Stimulated activated naive CD8-positive, alpha-beta T cell treated with anti-CD3 and anti-CD28 coated beads, Interleukin-15, Interleukin-2, amounts not matched to agents 100 U/mL and 50 U/mL, for 24 hours (primary cell): ENCODE results near the gene COG2.
"Not testable (repeated sequence)": the region's sequence is repeated elsewhere in the genome, so short reads cannot be mapped to it uniquely, and the experiment has no call there.

Experiments
- ATAC-seq: fragments of 150-1000 bp; cut with Tn5 transposase; one replicate; pipeline ENCODE4 v1.10.0; 2021
- DNase-seq: peaks from one replicate; pipeline ENCODE4 v3.0.0; 2021

The COG2 gene

DNA sequence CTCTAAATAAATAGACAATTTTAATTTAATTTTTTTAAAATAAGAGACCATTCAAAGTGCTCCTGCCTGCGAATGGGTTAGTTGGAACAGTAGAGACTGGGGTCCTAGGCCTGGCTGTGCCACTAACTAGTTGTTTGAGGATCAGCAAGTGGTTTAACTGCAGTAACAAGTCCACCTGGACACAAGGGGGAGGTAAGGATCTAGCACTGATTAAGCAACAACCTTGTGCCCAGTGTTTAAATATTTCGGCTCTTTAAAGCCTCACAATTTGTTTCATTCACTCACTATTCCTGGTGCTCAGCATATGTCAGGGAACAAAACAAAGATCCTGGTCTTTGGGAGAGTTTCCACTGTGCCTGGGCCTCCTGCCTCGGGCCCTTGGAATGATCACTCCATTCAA lies 73.2 kb downstream of the COG2 start:
- ATAC-seq = no peak
- DNase-seq = no peak

GRCh38 chr1:230716453-230716852 lies 74.2 kb downstream of the COG2 start:
- ATAC-seq, DNase-seq: not testable (repeated sequence)

DNA sequence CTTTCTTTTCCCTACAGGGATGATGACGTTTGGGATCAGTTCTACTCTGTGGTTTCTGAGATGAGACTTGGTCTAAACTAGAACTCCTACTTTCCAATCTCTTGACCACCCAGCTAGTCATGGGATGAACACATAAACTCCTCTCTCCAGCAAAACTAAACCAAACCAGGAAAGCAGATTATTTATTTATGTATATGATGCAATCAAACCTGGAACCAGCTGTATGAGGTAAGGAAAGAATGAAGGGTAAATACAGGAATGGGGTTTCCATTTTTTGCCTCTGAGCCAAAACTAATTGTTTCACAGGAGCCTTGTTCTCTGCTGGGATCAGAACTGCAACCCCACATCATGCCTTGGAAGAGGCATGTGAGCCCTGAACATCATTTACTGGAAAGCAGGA lies 75.0 kb downstream of the COG2 start:
- ATAC-seq (no peak), DNase-seq (no peak)

GRCh38 chr1:230721849-230722522 lies 79.7 kb downstream of the COG2 start:
- ATAC-seq, DNase-seq: not testable (repeated sequence)

DNA sequence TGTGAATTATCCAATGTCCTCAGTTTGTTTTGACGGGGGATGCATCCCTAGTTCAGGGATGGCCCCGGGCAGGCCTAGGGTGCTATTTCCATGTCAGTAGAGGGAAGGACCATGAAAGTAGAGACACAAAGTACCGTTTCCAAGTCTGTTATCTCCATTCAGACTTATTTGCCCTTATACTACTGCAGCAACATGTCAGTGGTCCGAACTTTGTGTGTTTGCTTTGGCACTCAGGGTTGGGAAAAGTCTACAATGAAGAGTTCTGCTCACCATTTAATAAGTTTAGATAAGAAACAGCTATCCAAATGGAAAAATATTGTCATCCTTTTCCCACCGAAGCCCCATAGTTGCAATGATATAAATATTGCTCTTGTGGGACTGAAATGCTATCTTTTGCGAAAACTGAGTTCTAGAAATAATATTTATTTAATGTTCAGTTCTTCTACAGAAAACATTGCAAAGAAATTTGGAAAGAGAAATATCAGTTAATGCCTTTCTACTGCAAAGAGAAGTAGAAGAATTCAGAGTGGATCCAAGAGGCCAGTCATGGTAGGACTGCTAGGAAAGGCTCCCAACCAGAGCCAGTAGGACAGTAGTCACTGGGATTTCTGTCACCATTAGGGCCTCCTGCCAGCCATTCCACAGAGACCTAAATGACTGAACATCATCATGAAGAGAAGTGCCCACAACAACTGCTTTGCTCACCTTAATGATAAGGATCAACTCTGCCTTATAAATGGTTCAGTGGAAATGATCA lies 83.2 kb downstream of the COG2 start:
- ATAC-seq (no peak), DNase-seq (no peak)

- ATAC-seq (no peak), DNase-seq (no peak)
These were observed 86.6 kb downstream of the COG2 start for GRCh38 chr1:230728710-230729392.

GRCh38 chr1:230730977-230731376 lies 88.7 kb downstream of the COG2 start:
- ATAC-seq (no peak), DNase-seq (no peak)

DNA sequence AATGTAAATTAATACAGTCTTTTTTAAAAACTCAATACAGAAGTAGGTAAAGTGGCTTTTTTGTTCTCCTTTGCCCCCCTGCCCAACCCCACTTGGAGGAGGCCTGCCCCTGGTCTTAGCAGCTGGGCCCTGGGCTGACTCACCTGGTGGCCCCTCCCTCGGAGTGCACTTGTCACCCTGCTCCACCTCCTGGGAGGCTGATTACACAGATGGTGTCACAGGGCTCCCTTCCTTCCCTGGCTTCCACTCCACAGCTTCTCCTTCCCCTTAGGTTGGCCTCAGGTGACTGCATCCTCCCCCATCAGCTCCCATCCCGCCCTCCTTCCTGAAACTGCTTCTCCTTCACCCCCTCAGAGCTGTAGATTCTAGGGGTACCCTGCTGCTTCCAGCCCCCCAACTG lies 93.2 kb downstream of the COG2 start:
- no peak for ATAC-seq
- DNase-seq = no peak

GRCh38 chr1:230737622-230738262 lies 95.5 kb downstream of the COG2 start:
- ATAC-seq = no peak
- DNase-seq = no peak

DNA sequence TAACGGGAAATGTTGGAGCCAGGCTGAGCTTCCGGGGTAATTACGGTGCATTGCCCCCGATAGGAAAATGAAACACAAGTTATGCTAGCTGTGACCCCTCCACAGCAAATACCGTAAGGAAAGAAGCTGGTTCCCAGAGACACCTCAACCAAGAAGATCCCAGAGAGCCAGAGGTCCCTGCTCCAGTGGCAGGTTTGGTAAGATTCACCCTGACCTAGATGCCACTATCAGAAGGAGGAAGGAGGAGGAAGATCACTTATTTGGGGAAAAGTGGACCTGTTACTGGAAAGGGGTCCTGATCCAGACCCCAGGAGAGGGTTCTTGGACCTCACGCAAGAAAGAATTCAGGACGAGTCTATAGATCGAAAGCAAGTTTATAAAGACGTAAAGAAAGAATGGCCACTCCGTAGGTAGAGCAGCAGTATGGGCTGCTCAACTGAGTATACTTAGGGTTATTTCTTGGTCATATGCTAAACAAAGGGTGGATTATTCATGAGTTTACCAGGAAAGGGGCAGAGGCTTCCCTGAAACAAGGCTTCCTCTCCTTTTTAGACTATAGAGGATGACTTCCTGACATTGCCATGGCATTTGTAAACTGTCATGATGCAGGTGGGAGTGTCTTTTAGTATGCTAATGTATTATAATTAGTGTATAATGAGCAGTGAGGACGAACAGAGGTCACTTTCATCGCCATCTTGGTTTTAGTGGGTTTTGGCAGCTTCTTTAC lies 97.4 kb downstream of the COG2 start:
- no peak for ATAC-seq
- DNase-seq = no peak
